GDM1 (cell line): ENCODE results near the gene B4GALNT3.
"Not testable (repeated sequence)": the region's sequence is repeated elsewhere in the genome, so short reads cannot be mapped to it uniquely, and the experiment has no call there.

ENCODE experiments used
- DNase-seq: peaks from one replicate; lab custom pipeline; 2025; lab: John Stamatoyannopoulos, UW

The B4GALNT3 gene

DNA sequence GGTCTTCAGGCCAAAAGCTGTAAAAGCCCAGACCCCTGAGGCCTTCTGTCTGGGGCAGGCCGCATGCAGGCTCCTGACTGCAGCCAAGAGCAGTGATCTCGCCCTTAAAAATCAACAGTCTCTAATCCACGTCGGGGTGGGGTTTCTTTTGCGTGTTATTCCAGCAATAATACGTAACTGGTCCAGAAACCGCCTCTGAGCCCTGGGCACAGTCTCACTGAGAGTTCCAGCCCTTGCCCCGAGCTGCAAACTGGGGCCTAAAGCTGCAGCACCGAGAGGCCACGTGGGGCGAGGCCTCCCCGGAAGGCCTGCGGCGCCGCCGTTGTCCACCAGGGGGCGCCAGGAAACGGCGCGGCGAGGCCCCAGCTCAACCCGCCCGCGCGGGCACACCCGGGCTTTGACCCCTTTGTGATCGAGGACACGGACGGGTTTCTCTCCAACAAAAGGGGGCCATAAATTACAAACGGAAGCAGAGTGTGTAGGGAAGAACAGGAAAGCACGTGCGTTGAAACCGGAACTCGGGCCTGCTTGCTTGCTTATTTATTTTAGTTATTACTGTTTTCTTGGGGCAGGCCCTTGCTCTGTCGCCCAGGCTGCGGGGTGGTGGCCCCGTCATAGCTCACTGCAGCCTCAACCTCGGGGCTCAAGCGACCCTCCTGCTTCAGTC lies 116.3 kb downstream of the B4GALNT3 start:
- peak; percentile 72 for DNase-seq

- no peak for DNase-seq
Measured at GRCh38 chr12:576615-577110, 116.9 kb downstream of the B4GALNT3 start.

- not testable (repeated sequence) for DNase-seq
Measured at GRCh38 chr12:577994-578747, 118.4 kb downstream of the B4GALNT3 start.

DNA sequence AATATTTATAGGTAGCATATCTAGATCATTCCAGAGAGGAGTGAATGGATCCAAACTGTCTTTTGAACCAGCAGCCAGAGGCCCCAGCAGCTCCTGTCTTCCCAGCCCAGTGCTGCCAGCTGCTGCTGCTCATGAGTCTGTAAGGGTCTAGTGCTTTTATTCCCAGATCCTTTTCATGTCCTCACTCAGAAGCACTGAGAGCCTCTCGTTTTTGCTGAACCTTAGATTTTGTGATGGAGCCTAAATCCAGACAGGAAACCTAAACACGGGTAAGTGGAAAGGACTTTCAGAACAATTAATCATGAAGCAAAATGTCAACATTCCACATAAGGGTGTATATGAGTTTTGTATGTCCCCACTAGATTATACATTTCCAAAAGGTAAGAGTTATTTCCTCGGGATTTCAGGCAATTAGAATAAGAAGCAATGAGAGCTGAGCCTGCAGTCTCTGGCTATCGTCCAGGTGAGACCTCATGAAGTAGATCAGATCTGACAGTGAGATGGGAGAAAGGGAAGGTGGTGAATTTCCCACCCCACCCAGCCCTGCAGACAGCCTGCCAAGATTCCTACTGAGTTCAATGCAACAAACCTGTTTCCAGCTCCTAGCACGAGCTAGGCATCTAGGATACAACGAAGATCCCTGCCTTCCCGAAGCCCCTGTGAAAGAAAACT lies 119.1 kb downstream of the B4GALNT3 start:
- no peak for DNase-seq

GRCh38 chr12:579420-580110 lies 119.8 kb downstream of the B4GALNT3 start:
- DNase-seq, result no peak

GRCh38 chr12:580813-581212 lies 121.1 kb downstream of the B4GALNT3 start:
- DNase-seq, result no peak

DNA sequence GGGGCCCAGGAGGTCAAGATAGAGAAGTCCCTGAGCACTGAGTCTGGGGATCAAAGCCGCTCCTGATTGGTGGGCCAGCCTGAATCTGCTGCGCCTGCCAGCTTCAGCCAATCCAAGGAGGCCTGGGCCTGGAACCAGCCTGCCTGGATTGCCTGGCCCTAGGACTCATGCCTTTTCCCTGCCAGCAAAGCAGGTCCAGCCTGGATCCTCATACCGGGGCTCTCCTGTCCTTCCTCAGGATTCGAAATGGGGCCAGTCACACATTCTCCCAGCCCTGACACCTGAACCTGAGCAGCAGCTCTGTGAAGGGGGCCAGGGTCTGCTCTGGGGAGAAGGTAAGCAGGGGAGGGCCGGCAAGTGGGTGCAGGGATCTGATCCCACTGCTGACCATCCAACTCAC lies 121.6 kb downstream of the B4GALNT3 start:
- DNase-seq, result no peak

DNA sequence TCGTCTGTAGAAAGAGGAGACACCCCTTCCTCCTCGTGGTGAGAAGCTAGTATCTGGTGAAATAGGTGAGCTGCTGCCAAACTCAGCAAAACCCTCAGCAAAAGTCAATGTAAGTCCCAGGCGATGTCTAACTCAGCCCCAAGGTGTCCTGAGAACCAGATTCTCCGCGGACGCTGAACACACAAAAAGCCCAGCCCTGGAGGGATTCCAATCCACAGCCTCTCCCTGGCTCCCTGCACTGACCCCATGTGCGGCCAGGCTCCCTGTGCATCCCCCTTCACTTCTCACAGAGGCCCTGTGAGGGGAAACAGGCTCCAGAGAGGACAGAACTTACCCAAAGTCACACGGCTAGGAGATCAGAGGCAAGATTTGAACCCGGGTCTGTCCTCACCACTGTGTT lies 122.0 kb downstream of the B4GALNT3 start:
- DNase-seq, result no peak

DNA sequence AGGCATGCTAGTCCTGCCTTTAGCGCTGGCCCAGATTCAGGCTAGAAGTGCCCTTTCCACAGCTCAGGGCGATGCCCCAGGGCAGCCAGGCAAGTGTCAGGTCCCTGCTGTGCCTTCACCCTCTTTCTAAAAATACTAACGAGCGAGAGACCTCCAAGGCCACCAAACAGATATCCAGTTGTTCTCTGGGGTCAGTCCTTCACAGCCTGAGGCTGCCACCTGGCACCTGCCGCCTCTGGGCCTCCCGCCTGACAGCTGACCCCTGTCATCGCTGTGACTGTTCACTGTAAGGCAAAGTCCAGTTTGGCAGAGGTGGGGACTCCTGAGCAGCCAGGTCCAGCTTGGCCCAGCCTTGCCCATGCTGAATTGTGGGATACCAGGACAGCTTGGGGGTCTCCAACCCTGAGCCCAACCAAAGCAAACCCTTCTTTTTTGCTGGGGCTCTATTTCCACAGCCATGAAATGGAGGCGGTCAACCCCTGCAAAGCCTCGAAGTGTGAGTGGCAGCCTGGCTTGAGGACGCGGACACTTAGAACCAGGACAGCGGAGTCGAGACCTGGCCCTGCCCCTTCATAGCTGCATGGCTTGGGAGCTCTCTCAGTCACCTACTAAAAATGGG lies 123.6 kb downstream of the B4GALNT3 start:
- no peak for DNase-seq

GRCh38 chr12:585062-586061 lies 125.6 kb downstream of the B4GALNT3 start:
- DNase-seq, result no peak

DNA sequence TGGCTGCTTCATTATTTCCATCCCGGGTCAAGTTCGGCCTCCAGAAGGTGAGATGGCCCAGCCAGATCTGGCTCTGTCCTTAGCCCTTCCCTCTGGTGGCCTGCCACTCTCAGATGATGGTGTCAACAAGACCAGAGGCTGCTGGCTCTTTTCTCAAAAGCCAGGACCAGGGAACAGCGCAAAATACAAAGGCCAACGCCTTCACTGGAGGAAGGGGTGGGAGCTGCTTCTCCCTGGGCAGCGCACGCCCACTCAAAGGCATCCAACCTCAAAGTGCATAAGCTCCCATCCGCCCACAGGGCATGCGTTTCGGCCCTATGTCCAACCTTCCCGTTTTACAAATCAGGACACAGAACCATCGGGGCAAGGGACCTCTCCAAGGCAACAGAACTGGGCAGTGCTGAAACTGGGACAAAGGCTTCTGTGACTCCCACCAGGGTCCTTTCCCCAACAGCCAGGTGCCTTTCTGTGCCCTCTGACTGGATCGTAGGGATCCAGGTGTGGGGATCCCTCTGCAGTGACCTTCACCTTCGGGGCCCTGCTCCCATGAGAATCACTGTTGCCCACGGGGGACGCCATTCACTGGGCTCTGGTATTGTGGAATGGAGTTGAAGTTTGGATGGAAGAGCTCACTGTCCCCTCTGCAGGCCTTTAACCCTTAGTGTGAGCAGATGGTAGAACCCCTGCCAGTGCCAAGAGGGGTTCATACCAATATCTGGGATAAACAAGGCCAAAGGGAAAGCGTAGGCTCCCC lies 126.8 kb downstream of the B4GALNT3 start:
- DNase-seq, result no peak

DNA sequence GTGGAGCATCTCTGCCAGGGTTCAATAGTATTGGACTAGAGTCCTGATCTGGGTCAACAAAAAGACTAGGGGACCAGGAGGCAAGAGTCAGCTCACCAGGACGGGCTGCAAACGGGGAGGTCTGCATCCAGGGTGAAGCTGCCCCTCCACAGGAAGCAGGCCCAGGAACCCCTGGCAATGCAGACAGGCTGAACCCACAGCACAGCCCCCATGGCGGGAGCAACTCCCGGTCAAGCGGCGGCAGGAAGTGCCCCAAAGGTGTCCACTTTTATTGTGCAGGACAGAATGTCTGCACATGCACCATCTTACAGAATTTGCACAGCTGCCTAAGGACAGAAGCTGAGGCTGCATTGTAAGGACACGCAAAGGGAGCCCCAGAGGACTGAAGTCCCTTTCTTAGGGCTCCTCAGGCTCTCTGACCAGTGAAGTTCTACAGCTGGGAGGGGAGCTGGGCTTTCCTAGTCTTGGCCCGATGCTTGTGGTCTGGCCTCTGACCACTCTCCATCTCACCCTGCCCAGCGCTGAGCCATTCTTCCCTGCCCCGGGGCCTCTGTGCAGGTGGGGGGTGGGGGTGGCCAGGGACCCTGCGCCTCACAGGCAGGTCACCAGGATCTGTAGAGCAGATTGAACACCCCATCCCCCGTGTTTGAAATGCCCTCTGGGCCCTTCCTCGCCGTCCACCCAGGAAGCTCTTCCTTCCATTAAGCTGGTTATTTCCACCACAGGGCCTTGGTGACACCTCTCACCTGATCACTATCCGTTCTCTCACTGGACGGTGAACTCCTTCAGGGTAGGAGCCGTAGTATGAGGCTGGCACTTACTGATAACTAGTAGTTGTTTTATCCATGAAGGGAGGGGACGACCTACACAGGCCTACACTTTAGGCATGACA lies 127.6 kb downstream of the B4GALNT3 start:
- no peak for DNase-seq

DNA sequence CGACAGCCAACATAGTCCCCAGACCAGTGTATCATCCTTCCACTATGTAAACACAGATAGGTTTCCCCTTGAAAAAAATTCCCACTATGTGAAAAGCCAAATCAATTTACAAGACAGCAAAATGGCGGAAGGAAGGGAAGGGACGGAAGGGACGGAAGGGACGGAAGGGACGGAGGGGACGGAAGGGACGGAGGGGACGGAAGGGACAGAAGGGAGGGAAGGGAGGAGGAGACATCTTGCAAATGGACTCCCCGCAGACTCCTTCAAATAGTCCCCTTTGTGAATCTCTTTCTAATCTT lies 128.2 kb downstream of the B4GALNT3 start:
- DNase-seq, result no peak

- DNase-seq, result no peak
Measured at GRCh38 chr12:588646-589045, 128.9 kb downstream of the B4GALNT3 start.

DNA sequence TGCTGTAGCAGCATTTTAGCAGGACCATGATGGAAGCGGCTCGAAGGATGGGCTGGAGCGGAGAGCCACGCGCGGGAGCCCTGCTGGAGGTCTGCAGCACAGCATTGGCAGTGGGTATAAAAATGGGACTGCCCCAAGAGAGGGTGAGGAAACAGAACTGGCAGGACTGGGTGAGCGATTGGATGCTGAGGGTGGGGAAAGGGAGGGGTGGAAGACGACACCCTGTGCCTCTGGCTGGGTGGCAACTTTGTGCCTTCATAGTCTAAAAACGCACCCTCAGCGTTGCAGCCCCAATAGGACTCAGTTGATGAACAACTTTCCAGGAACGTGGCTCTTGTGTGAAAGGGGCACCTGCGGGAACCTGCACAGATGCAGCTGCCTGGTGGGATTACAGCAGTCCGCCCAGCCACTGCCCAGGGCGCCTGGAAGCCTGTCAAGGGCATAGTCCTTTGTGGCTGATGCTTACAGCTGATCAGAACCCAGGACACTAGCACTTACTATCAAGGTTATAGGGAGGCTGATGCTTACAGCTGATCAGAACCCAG lies 130.5 kb downstream of the B4GALNT3 start:
- no peak for DNase-seq

DNA sequence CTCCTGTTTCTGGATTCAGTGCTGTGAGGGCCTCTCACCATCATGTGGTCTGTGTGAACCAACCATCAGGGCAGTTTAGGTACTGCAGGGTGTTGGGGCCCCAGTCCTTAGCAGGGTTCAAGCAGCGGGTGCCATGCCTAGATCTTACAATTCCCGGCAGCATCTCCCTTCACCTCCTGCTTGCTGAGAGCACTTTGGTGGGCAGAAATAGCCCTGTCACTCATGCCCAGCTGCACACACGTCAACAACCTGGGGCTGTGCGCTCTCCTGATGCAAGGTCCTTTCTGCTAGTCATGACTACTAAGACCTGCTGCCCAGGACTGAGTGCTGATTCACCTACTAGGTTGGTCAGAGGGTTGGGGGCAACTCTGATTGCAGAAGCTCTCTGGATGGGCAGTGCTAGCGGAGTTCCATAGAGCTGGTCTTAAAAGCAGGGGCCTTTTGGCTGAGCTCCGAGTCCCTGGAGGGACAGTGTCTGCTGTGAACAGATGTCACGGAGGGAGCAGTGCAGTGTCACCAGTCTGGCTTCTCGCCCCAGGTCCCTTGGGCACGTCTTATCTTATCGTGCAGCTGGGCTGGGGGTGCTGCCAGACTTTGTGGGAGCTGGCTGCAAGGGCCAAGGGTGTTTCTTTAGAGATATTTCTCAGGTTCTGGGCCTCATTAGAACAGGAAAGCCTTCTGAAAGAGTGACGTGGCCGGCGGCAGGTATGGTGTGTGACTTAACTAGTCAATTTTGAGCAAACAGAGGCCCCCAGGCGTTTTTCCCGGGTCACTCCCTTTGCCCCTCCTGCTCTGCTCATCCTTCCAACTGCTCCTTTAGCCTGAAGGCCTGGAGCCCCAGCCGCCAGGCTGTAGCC lies 131.7 kb downstream of the B4GALNT3 start:
- no peak for DNase-seq

GRCh38 chr12:592024-592505 lies 132.3 kb downstream of the B4GALNT3 start:
- no peak for DNase-seq
